Measurements from ENCODE around the gene DNMT3A.

DNMT3A gene

DNA sequence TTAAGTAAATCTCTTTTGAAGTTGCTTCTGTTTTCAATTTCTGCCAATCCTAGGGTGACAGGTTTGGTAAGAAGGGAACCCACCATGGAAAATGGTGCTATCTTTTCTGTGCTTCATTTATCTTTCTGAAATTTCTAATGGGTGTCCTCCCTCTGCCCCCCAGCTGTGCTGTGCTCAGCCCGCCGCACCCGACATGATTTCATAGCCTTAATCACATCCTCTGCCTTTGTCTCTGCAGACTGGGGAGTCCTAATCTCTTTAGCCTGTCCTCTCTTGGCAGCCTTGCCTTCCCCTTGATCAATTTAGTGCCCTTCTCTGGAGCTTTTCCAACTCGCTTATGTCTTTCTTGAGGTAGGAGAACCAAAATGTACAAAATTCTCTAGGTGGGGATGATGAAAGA, 49.3 kb downstream of the DNMT3A start:
- TF ChIP-seq, protein P1, sequence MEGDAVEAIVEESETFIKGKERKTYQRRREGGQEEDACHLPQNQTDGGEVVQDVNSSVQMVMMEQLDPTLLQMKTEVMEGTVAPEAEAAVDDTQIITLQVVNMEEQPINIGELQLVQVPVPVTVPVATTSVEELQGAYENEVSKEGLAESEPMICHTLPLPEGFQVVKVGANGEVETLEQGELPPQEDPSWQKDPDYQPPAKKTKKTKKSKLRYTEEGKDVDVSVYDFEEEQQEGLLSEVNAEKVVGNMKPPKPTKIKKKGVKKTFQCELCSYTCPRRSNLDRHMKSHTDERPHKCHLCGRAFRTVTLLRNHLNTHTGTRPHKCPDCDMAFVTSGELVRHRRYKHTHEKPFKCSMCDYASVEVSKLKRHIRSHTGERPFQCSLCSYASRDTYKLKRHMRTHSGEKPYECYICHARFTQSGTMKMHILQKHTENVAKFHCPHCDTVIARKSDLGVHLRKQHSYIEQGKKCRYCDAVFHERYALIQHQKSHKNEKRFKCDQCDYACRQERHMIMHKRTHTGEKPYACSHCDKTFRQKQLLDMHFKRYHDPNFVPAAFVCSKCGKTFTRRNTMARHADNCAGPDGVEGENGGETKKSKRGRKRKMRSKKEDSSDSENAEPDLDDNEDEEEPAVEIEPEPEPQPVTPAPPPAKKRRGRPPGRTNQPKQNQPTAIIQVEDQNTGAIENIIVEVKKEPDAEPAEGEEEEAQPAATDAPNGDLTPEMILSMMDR (IDR thresholded peaks at IDR 0.05; ENCODE audit: low read depth, low read length, missing control alignments), result no peak
- no peak for DNase-seq (ENCODE audit: extremely low read depth, low read depth)
- no peak overlapping the region for H3K4me3 ChIP-seq (replicated peaks; ENCODE audit: low read depth, low read length)

DNA sequence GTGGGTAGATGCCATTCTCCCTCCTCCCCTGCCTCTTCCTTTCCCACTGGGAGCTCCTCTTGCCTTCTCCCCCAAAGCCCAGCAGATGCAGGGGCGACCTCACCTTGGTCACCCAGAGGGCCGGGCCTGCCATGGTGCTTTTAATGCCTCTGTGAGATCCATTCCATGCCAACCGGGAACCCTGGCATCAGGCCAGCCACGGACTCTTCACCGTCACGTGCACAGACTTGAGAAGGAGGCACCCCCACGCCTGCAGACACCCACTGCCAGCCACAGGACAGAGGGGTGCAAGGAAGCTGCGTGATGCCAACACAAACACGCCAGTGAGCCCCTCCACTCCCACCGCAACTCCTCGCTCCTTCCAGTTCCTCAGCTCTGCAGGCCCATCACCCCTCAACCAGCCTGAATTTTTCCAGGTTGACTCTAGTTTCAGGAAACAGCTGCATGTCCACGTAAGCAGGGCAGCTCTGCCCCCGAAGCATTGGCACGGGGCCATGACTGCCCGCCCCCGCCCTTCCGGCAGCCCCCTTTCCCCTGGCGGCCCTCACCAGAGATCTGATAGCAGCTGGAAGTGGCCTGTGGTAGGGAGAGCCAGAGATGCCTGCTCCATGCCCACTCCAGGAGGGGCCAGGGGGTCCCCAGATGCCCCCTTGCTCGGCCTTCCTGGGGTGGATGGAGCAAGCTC, 50.8 kb downstream of the DNMT3A start:
- DNase-seq (ENCODE audit: extremely low read depth, low read depth), result no peak
- no peak overlapping the region for H3K4me3 ChIP-seq (replicated peaks; ENCODE audit: low read depth, low read length)
- TF ChIP-seq, protein P1 (IDR thresholded peaks at IDR 0.05; ENCODE audit: low read depth, low read length, missing control alignments), result no peak

DNA sequence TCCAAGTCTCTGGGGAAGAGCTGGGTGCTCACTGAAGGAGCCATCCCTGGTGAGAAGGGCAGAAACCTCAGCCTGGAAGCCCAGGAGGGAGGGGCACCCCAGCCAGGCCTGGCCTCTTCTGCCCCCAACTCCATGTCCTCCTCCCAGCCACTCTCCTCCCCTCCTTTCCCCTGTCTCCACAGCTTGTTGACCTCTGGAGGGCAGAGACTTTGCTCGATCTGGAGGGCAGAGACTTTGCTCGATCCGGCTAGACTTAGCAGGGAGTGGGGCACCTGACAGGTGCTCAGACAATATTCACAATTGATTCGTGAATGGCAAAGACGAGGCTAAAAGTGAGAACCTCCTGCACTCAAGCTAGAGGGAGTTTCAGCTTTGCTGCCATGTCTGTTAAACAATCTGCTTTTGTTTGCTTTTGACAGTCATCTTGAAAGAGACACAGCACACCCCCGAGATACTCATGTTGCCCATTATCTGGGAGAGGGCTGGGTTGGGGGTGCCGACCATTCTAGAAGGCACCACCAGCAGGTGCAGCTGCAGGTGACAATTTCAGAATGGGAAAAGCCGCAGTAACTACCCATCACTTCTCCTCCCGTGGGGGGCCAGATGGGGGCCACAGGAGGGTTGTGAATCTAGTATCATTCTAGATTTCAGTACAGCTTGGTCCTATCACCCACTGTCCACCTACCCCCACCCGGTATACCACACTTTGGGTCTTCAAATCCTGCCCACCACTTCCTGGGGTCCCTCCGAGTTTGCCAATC, 54.8 kb downstream of the DNMT3A start:
- no peak overlapping the region for H3K4me3 ChIP-seq (replicated peaks; ENCODE audit: low read depth, low read length)
- TF ChIP-seq, protein P1 (IDR thresholded peaks at IDR 0.05; ENCODE audit: low read depth, low read length, missing control alignments), result no peak
- DNase-seq (ENCODE audit: extremely low read depth, low read depth), result no peak

DNA sequence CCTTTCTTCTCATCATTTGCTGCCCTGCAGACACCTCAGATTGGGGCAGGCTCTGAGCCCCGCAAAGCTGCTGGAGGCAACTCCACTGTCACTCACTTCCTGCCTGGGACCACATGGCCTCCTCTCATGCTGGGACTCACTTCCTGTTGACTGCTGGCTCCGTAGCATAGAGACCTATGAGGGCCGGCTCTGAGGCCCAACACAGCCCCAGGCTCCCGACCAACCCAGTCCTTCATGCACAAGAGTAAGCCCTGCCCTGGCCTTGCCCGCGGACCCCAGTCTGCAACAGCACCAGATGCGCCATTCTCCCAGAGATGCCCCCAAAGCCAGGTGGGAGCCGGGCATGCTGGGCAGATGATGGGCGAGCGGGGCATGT, 55.7 kb downstream of the DNMT3A start:
- DNase-seq (ENCODE audit: extremely low read depth, low read depth), result no peak
- no peak overlapping the region for H3K4me3 ChIP-seq (replicated peaks; ENCODE audit: low read depth, low read length)

DNA sequence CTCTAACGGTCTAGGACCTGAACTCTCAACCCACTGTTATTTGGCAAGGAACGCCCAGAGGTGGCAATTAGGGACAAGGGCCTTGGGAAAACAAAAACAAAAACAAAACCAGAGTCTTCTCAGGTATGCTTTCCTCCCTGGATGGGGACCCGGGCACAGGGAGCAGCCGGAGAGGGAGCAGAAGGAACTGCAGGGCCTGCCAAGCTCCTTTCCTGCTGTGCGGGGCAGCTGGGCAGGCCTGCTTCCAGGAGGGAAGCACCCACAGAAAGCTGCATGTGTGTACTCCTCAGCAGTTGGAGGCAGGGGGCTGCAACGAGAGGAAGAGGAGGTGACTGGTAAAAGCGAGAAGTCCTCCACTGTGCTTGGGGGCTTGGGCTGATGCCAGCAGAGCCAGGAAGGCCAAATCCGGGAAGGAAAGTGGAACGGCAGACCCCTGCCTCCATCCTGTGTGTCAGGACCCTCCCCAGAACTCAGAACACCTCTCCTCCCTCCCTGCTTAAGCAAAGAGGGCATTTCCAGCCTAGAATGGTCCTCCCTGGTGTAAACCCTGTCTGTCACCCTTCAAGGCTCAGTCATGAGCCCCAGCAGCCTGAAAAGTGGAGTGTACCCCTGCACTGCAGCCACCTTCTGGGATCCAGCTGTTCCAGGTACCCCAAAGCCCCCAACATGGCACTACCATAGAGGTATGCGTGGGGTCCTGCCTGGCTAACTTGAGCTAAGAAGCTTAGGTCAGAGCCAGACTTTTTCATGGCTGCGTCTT, 56.3 kb downstream of the DNMT3A start:
- H3K4me3 ChIP-seq (replicated peaks; ENCODE audit: low read depth, low read length), result no peak overlapping the region
- TF ChIP-seq, protein P1 (IDR thresholded peaks at IDR 0.05; ENCODE audit: low read depth, low read length, missing control alignments), result no peak
- DNase-seq (ENCODE audit: extremely low read depth, low read depth), result no peak

More for the DNA sequence above, 55.7 kb downstream of the DNMT3A start:
- TF ChIP-seq, protein P1 (IDR thresholded peaks at IDR 0.05; ENCODE audit: low read depth, low read length, missing control alignments), result no peak

DNA sequence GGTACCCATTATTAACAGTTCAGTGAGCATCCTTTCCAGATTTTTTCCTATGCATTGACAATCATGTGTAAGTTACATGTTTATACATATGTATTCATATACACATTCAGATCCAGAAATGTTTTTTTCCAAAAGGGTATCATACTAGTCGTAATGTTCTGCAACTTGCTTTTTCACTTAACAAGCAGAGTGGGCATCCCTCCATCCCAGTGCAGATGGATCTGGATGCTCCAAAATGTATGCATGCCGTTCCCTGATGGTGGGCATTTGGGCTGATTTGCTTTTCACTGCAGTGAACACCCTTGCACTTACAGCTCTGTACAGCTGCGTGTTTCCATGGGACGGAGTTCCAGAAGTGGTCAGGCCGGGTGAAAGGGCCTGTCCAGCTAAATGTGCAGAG, 57.0 kb downstream of the DNMT3A start:
- H3K4me3 ChIP-seq (replicated peaks; ENCODE audit: low read depth, low read length), result no peak overlapping the region
- DNase-seq (ENCODE audit: extremely low read depth, low read depth), result no peak
- TF ChIP-seq, protein P1 (IDR thresholded peaks at IDR 0.05; ENCODE audit: low read depth, low read length, missing control alignments), result no peak

Data from HFF-Myc (cell line).